HG03045 (cell line): ENCODE data around the gene HIP1R.
A peak's percentile ranks its signal among the peaks of the same experiment; 100 is the strongest.
"Not testable (repeated sequence)": the region's sequence is repeated elsewhere in the genome, so short reads cannot be mapped to it uniquely, and the experiment has no call there.

ENCODE experiments used
- ATAC-seq: cut with Tn5 transposase; IDR thresholded peaks from one replicate; pipeline ENCODE4 v1.9.1; 2021; ENCODE audit warnings: mild to moderate bottlenecking, moderate library complexity; ENCODE audit not compliant: unreplicated experiment

Gene HIP1R, protein sequence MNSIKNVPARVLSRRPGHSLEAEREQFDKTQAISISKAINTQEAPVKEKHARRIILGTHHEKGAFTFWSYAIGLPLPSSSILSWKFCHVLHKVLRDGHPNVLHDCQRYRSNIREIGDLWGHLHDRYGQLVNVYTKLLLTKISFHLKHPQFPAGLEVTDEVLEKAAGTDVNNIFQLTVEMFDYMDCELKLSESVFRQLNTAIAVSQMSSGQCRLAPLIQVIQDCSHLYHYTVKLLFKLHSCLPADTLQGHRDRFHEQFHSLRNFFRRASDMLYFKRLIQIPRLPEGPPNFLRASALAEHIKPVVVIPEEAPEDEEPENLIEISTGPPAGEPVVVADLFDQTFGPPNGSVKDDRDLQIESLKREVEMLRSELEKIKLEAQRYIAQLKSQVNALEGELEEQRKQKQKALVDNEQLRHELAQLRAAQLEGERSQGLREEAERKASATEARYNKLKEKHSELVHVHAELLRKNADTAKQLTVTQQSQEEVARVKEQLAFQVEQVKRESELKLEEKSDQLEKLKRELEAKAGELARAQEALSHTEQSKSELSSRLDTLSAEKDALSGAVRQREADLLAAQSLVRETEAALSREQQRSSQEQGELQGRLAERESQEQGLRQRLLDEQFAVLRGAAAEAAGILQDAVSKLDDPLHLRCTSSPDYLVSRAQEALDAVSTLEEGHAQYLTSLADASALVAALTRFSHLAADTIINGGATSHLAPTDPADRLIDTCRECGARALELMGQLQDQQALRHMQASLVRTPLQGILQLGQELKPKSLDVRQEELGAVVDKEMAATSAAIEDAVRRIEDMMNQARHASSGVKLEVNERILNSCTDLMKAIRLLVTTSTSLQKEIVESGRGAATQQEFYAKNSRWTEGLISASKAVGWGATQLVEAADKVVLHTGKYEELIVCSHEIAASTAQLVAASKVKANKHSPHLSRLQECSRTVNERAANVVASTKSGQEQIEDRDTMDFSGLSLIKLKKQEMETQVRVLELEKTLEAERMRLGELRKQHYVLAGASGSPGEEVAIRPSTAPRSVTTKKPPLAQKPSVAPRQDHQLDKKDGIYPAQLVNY

DNA sequence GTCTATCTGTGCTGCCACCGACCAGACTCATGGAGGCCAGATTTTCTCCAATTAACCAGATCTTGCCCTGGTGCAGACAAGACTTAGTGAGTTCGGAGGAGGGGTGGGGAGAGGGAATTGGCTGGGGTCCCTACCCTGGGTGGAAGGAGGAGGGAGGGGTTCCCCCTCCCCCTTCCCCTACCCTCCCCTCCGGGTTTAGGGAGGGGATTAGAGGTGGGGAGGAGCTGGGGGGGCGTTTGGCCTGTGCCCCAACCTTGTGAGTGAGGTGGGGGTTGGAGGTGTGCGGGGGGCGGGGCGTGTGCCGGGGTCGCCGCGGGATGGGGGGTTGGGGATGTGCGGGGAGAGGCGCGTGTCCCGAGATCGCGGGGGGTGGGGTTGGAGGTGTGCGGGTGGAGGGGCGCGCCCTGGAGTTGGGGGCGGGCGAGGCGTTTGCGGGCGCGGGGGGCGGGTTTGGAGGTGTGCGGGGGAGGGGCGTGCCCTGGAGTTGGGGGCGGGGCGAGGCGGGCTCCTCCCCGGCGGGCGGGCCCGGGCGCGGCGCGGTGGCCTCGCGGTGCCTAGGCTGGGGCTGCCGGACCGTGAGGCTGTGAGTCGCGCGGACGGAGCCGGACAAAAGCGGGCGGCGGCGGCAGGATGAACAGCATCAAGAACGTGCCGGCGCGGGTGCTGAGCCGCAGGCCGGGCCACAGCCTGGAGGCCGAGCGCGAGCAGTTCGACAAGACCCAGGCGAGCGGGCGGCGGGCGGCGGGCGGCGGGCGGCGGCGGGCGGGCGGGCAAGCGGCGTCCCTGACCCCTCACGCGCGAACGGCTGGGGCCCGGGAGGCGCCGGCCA is at the start of gene HIP1R:
HIP1R (plus strand) TSS at position 537 of the 829 bp plus-strand sequence; CDS start at position 631, 94 bp downstream.
- ATAC-seq, result peak; percentile 43

DNA sequence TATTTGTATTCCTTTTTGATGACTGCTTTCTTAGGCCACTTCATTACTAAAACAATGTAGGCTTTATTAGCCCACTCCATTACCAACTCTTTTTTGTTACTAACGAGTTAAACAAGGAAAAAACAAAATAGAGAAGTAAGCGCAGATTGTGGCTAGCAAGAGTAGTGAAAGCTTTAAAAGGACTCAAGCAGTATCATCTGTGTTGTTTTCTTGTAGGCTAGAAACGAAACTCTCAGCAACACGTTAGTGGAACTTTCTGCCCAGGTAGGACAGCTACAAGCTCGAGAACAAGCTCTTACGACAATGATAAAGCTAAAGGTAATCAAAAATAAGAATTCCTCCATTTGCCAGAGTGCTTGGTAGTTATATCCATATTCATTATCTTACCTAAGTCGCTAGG is 49.8 kb upstream of the HIP1R start:
- ATAC-seq, result no peak

DNA sequence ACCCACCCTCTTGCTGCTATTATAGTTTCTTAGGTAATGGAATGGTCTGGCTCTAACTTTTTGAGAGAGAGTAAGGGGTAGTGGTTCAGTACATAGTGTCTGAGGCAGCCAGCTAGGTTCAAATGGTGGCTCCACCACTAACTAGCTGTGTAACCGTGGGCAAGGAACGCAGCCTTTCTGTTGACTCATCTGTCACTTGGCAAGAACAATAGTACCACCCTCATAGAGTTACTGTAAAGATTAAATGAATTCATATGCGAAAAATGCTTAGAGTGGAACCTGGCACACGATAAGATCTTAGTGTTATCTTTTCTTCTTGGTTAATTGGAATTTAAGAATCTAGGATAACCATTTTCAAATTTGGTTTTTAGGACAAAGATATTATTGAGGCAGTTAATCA is 46.9 kb upstream of the HIP1R start:
- no peak for ATAC-seq

DNA sequence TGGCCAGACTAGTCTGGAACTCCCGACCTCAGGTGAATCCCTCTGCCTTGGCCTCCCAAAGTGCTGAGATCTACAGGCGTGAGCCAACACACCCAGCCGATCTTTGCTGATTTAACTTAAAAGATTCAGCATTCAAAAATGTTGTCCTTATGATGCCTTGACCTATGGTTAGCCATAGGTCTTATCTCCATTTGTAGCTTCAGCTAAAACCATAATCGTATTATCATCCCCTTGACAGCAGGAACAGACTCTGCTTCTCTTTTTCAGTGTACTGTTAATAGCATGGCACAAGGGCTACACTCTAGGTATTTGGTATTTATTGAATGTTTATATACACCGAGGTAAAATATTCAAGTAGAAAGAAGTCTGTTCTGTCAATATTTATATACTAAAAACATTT is 45.6 kb upstream of the HIP1R start:
- no peak for ATAC-seq

DNA sequence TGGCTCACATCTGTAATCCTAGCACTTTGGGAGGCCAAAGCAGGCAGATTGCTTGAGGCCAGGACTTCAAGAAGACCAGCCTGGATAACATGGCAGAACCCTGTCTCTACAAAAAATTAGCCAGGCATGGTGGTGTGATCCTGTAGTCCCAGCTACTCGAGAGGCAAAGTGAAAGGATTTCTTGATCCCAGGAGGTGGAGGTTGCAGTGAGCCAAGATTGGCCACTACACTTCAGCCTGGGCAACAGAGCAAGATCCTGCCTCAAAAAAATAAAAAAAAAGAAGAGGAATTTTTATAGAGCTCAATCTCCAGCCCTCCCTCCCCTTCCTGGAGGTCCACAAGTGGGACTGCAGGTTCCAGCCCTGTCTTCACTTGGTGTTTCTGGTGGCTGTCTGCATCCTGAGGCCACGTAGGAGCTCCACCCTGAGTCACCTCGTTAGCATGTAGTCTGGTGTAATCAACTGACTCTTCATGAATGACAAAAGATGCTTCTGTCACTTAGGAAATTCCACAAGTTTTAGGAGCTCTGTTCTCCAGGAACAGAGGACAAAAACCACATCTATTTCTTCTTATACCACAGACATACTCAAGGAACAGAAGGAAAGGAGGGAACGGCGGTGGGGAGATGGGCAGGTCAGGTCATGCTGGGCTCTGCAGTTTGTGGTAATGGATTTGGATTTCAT is 44.7 kb upstream of the HIP1R start:
- no peak for ATAC-seq

DNA sequence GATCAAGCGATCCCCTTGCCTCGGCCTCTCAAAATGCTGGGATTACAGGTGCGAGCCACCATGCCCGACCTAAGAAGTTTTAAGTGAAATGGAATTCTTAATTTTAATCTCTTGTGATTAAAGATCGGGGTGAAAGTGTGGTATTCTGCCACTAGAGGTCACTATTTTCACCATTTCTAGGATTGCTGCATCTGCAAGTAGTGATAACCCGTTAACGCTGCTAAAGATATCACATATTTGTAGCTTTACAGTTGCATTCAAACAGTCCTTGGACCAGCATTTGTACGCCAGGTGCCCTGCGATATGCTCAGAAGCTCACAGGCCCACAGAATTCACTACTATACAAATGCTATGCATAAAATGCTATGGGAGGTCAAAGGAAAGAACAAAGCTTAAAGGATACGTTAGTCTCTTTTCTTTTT is 41.6 kb upstream of the HIP1R start:
- no peak for ATAC-seq

DNA sequence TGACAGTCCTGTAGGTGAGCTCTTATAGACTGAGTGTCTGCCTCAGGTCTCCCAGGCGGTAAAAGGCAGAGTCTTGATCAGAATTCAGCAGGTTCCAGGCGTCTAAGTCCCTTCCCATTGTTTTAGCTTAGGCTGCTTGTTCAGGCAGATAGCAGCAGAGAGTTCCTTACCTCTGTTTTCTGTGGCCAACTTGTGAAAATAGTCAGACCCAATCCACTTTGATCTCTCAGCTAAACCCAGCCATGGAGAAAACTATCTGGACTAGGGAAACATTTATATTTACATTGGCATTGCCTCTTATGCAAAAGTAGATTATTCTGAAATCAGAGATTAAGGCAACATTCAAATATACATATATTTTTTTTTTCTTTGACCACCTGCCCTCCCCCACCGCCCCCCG is 39.5 kb upstream of the HIP1R start:
- no peak for ATAC-seq

DNA sequence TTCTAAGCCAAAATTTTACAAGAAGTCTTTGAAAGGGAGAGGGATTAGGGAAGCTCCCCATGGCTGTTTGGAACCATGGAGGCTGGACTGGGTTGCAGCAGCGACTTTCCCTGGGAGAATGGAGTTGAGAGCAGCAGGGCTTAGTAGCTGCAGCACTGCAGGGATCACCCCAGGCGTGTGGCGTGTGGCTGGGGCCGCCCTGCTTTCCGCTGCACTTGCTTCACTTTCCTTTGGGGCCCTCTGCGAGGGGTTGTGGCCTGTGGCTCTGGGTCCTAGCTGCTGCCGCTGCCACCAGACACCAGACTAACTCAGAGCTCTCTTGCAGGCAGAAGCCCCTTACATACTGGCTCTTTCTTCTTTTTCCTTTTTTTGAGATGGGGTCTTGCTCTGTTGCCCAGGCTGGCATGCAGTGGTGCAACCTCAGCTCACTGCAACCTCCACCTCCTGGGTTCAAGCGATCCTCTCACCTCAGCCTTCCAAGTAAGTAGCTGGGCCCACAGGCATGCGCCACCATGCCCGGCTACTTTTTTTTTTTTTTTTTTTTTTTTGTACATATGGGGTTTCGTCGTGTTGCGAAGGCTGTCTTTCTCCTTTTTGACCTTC is 35.5 kb upstream of the HIP1R start:
- no peak for ATAC-seq

DNA sequence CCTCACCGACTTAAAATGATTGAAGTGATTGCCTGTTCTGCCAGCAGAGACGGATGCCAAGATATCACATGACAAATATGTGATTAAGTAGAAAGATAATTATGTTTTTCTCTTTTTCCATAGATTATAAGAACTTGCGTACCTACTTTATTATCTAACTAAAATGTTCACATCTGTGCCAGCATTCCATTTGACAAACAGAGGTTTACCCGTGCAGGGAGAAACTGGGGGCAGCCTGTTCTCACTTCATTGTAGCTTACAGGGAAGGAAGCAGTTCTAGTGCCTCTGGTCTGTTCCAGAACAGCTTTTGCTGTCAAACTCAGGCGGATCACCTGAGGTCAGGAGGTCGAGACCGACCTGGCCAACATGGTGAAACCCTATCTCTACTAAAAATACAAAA is 31.3 kb upstream of the HIP1R start:
- no peak for ATAC-seq

DNA sequence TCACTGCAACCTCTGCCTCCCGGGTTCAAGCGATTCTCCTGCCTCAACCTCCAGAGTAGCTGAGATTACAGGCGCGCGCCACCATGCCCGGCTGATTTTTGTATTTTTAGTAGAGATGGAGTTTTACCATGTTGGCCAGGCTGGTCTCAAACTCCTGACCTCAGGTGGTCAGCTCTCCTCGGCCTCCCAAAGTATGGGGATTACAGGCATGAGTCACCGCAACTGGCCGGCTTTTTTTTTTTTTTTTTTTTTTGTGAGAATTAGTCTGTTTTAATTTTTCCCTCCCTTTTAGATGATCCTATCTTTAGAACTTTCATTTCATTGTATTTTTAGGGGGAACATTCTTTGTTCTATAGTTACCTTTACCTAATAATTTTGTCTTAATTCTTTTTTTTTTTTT is 30.3 kb upstream of the HIP1R start:
- not testable (repeated sequence) for ATAC-seq

DNA sequence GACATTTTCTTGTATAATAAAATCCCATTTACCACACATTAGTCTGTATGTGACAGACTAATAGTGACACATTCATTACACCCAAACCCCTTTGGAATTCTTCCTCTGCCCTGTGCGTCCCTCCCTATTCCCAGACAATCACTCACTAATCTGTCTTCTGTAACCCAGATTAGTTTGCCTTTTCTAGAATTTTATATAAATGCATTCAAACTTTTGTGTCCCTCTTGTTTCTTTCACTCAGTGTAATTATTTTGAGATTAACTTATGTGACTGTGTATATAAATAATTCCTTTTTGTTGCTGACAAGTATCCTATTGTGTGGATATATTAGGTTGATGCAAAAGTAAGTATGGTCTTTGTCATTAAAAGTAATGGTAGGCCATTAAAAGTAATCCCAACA is 27.6 kb upstream of the HIP1R start:
- ATAC-seq, result no peak

DNA sequence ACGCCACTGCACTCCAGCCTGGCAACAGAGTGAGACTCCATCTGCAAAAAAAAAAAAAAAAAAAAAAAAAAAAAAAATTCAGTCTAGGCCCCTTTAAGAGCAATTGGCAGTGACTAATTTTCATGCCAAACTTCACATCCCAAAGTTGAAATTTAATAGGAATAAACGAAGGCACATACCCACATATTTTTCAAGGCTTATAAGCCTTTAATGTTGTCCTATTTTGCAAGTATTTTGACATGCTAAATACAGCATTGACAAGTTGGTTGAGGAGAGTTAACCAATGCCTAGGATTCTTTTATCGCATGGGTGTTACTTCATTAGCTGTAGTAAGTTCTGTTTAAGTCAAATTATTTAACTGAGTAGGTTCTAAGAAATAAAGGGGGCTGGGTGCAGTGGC is 23.5 kb upstream of the HIP1R start:
- no peak for ATAC-seq

DNA sequence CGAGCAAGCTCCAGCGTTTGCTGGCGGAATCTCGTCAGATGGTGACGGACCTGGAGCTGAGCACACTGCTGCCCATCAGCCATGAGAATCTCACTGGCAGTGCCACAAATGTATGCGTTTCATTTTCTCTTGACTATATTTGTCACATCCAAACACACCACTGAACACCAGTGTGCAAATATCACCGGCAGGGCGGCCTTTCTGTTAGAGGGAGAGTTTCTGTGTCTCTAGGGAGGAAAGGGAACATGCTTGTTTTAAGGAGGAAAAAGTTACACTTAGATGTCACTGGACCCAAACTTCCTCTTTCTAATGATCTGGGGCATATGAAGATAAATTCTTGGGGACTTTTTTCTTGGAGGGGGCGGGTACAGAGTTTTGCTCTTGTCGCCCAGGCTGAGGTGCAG is 21.9 kb upstream of the HIP1R start:
- ATAC-seq, result no peak

DNA sequence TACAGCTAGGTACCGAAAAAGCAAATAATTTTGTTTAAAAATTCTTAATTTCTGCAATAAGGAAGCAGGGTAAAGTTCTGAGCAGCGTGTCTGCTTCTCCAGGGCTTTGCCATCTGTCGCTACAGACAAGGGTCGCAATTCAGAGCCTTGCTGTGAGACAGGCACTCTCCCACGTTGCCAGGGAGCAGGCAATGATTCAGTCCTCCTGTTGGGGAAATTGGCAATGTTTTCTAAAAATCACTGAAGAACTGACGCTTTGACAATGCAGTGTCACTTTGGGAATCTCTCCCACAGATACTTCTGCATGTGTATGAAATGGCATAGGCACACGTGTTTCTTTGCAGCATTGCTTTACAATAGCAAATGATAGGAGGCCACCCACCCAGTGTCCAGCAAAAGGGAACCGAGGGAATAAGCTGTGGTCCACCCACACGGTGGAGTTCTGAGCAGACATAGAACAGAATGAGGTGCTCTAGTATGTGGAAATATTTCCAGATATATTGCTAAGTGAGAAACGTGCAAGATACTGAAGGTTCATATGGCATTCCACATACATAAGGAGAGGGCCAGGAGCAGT is 16.0 kb upstream of the HIP1R start:
- ATAC-seq, result no peak

DNA sequence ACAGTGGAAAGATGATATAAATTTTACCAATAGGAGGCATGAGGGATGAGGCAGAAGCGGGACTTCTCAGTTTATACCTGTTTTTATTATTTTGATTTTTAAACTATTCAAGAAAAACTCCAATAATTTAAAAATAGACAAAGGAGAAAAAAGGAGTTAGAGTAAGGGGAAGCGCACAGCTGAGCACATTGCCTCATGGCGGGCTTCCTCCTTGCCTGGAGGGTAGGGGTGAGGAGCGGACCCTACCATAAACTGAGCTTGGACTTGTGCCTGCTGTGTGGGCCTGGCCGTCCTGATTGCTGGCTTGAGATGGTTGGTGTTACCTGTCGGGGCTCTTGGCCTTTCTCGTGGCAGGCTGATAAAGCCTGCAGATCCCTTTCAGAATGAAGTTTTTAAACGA is 15.1 kb upstream of the HIP1R start:
- no peak for ATAC-seq

DNA sequence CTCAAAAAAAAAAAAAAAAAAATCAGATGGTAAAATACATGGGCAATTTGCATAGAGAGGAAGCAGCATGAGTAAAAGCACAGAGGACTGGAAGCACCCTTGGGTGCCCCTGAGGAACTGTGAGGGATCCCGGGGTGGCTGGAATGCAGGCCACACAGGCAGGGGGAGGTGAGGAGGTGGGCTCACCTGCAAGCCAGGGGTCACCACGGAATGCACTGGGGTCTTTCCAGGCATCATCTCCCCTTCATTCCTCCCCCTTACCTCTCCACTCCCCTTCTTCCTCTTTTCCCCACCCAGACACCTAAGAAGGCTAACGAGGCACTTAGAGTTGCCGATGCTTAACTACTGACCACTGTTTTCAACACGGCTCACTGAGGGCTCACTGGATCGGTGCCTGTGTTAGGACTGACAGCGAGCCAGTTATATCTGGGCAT is 14.4 kb upstream of the HIP1R start:
- ATAC-seq, result no peak

DNA sequence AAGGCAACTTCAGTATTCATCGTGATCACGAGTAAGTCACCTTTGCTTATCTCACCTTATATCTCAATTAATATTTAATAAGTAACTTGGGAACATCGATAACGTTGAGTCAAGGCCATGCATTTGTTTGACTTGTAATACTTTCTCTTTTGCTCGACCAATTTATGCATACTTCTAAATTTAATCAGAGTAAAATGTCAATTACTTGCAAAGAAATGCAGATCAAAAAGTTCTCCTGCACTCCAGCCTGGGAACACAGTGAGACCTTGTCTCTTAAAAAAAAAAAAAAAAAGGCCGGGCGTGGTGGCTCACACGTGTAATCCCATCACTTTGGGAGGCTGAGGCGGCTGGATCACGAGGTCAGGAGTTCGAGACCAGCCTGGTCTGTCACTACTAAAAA is 11.8 kb upstream of the HIP1R start:
- no peak for ATAC-seq

DNA sequence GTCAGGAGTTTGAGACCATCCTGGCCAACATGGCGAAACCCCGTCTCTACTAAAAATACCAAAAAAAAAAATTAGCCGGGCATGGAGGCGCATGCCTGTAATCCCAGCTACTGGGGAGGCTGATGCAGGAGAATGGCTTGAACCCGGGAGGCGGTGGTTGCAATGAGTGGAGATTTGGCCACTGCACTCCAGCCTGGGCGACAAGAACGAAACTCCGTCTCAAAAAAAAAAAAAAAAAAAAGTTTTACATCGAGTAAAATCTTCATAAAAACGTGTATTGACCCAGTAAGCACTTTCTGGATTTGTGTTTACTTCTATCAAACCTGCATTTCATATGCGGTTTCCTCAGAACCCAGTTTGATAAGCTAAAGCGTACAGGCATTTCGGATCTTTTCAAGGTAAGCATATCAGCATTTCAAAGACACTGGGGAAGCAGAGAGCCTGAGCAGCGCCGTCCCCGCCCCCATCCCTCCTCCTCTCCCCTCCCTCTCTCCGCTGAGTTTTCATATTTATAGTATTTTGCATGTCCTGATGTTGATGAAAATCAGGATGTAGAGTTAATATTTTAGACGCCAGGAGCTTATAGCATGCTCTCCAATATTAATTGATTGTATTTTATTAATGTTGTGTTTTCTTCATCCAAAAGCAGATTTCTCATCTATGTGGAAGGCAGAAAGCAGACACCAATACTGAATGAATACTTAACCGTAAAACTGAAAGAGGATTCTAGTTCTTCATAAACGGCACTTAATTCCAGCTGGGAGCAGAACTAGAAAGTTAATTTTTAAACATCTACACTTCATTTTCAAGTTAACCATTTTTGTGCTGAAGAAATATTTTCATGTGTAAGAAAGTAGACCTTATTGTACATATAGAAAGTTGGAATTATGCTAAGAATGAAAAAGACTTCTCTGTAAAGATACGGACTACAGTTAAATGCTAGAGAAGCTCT is 9.2 kb upstream of the HIP1R start:
- ATAC-seq, result no peak
